ENCODE data around the gene VTI1A.

GRCh38 chr10:112552593-112553110 is 105.6 kb downstream of the VTI1A start:
- TF ChIP-seq, protein P1, sequence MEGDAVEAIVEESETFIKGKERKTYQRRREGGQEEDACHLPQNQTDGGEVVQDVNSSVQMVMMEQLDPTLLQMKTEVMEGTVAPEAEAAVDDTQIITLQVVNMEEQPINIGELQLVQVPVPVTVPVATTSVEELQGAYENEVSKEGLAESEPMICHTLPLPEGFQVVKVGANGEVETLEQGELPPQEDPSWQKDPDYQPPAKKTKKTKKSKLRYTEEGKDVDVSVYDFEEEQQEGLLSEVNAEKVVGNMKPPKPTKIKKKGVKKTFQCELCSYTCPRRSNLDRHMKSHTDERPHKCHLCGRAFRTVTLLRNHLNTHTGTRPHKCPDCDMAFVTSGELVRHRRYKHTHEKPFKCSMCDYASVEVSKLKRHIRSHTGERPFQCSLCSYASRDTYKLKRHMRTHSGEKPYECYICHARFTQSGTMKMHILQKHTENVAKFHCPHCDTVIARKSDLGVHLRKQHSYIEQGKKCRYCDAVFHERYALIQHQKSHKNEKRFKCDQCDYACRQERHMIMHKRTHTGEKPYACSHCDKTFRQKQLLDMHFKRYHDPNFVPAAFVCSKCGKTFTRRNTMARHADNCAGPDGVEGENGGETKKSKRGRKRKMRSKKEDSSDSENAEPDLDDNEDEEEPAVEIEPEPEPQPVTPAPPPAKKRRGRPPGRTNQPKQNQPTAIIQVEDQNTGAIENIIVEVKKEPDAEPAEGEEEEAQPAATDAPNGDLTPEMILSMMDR (IDR thresholded peaks at IDR 0.05; ENCODE audit: insufficient read depth, low read depth, low read length) = no peak
- no peak for TF ChIP-seq EZH2 (IDR thresholded peaks at IDR 0.05; ENCODE audit: insufficient read depth, low read length)

All from astrocyte (in vitro differentiated cells and primary cell).